Naive thymus-derived CD8-positive, alpha-beta T cell (primary cell): ENCODE measurements around the gene EXOC5. TPM values are rescaled to one million over a fixed set of nuclear protein-coding genes. Genes with fewer than 3 reads are reported as not detected.

Source experiments
- ATAC-seq, 2 donors: fragments of 150-1000 bp; cut with Tn5 transposase in 1 of 2; sonication (Bioruptor Pico), chemical (Tn5 transposase) in 1 of 2; 1 replicate in 1 of 2; 2 replicates in 1 of 2; pipeline ENCODE4 v1.10.0; 2021; ENCODE audit warnings: mild to moderate bottlenecking in 2 of 2, moderate library complexity in 2 of 2
- POLR2A ChIA-PET: fragments of 350-600 bp; sonication (Branson Sonifier 250); formaldehyde crosslinking; loops from one replicate; lab custom pipeline; 2021; ENCODE audit warnings: antibody characterized with exemption; lab: Charles Lee
- DNase-seq, 10 donors: peaks; one replicate each; pipeline versions ENCODE4 v3.0.0 to v3.0.0-alpha.2; 2020 to 2022
- H3K27ac Mint-ChIP-seq, 10 donors: one replicate each; pipeline ENCODE4 v1.8.0; 2020 to 2022; ENCODE audit warnings: mild to moderate bottlenecking in 10 of 10, mixed read lengths in 10 of 10, moderate library complexity in 4 of 10, inconsistent platforms in 1 of 10
- H3K27me3 Mint-ChIP-seq, 5 donors: one replicate each; pipeline ENCODE4 v1.8.0; 2021 to 2022; ENCODE audit warnings: mixed read lengths in 5 of 5
- H3K36me3 Mint-ChIP-seq, 3 donors: one replicate each; pipeline ENCODE4 v1.8.0; 2020 to 2022; ENCODE audit warnings: mixed read lengths in 3 of 3, mild to moderate bottlenecking in 2 of 3, inconsistent platforms in 1 of 3
- H3K4me1 Mint-ChIP-seq, 4 donors: one replicate each; pipeline ENCODE4 v1.8.0; 2021 to 2022; ENCODE audit warnings: mixed read lengths in 4 of 4
- H3K4me3 Mint-ChIP-seq, 10 donors: one replicate each; pipeline ENCODE4 v1.8.0; 2020 to 2022; ENCODE audit warnings: mild to moderate bottlenecking in 10 of 10, mixed read lengths in 10 of 10, moderate library complexity in 6 of 10, inconsistent platforms in 1 of 10
- H3K9me3 Mint-ChIP-seq, 9 donors: one replicate each; pipeline ENCODE4 v1.8.0; 2020 to 2022; ENCODE audit warnings: mixed read lengths in 9 of 9, mild to moderate bottlenecking in 3 of 9, inconsistent platforms in 1 of 9, moderate library complexity in 1 of 9
- polyA plus RNA-seq, 3 donors: library from polyadenylated mRNA; unstranded; fragments of 300-500 nt; fragmentation: Illumina TruSeq; gene quantifications; one replicate each; pipeline ENCODE4 v1.2.3, GENCODE V29; 2021
- total RNA-seq, 8 experiments: library from RNA in 2 of 8; stranded (reverse) in 2 of 8; gene quantifications; one replicate each; pipeline ENCODE4 v1.2.3 and lab custom pipeline; 2021 to 2026

EXOC5 gene
- total and polyA plus RNA-seq, 5 experiments from 2014 or later = 42.1 to 50.1 (median 45.4) TPM

GRCh38 chr14:57182760-57183503 lies 85.8 kb downstream of the EXOC5 start:
- no peak for ATAC-seq
- peaks cover 9 to 45% (median 13%) of the 10 kb centered on the region in 5 donors for H3K27me3 Mint-ChIP-seq
- no peaks in the 10 kb centered on the region for H3K36me3 Mint-ChIP-seq

GRCh38 chr14:57179273-57179672 lies 89.4 kb downstream of the EXOC5 start:
- H3K27ac Mint-ChIP-seq = no peak overlapping the region
- H3K4me3 Mint-ChIP-seq = no peak overlapping the region
- H3K9me3 Mint-ChIP-seq = no peaks in the 10 kb centered on the region
- H3K27me3 Mint-ChIP-seq = peaks cover 6 to 38% (median 11%) of the 10 kb centered on the region in 5 donors
- POLR2A ChIA-PET = no interaction called here
- no peak for ATAC-seq
- DNase-seq = no peak
- H3K4me1 Mint-ChIP-seq = no peaks in the 10 kb centered on the region
- H3K36me3 Mint-ChIP-seq = no peaks in the 10 kb centered on the region

More at GRCh38 chr14:57182760-57183503, 85.8 kb downstream of the EXOC5 start:
- DNase-seq = no peak
- POLR2A ChIA-PET = interaction anchor here (0.7 kb wide), 1 partner anchor 132 kb away, joined by 3 read pairs; no protein-coding TSS in a partner anchor
- Mint-ChIP-seq H3K4me1 (no peaks in the 10 kb centered on the region), H3K9me3 (no peaks in the 10 kb centered on the region), H3K27ac (peak overlapping the region in 1 of 10 donors; percentile 12), H3K4me3 (no peak overlapping the region)

- H3K4me1 Mint-ChIP-seq = no peaks in the 10 kb centered on the region
- H3K27ac Mint-ChIP-seq = no peak overlapping the region
- DNase-seq (no peak), ATAC-seq (no peak)
- peaks cover 5 to 55% (median 8%) of the 10 kb centered on the region in 5 donors for H3K27me3 Mint-ChIP-seq
- H3K36me3 Mint-ChIP-seq = no peaks in the 10 kb centered on the region
- H3K9me3 Mint-ChIP-seq = no peaks in the 10 kb centered on the region
- no peak overlapping the region for H3K4me3 Mint-ChIP-seq
- POLR2A ChIA-PET = no interaction called here
These were observed 94.2 kb downstream of the EXOC5 start for GRCh38 chr14:57174466-57174865.

GRCh38 chr14:57171903-57172302 lies 96.8 kb downstream of the EXOC5 start:
- DNase-seq (no peak), ATAC-seq (no peak)
- Mint-ChIP-seq H3K4me1 (no peaks in the 10 kb centered on the region), H3K4me3 (no peak overlapping the region), H3K9me3 (no peaks in the 10 kb centered on the region), H3K36me3 (no peaks in the 10 kb centered on the region), H3K27ac (no peak overlapping the region), H3K27me3 (peaks cover 3 to 38% (median 11%) of the 10 kb centered on the region in 5 donors)
- POLR2A ChIA-PET = interaction anchor here (0.7 kb wide), 1 partner anchor 118 kb away, joined by 3 read pairs; no protein-coding TSS in a partner anchor

GRCh38 chr14:57171363-57171762 lies 97.3 kb downstream of the EXOC5 start:
- DNase-seq (no peak), ATAC-seq (no peak)
- POLR2A ChIA-PET = interaction anchor here (0.7 kb wide), 1 partner anchor 118 kb away, joined by 3 read pairs; no protein-coding TSS in a partner anchor
- H3K4me3 Mint-ChIP-seq = no peak overlapping the region
- peaks cover 3 to 36% (median 11%) of the 10 kb centered on the region in 5 donors for H3K27me3 Mint-ChIP-seq
- H3K27ac Mint-ChIP-seq = no peak overlapping the region
- H3K4me1 Mint-ChIP-seq = no peaks in the 10 kb centered on the region
- H3K36me3 Mint-ChIP-seq = no peaks in the 10 kb centered on the region
- no peaks in the 10 kb centered on the region for H3K9me3 Mint-ChIP-seq

- Mint-ChIP-seq H3K4me3 (no peak overlapping the region), H3K4me1 (no peaks in the 10 kb centered on the region), H3K9me3 (no peaks in the 10 kb centered on the region), H3K27ac (no peak overlapping the region), H3K27me3 (peaks cover 0 to 36% (median 7%) of the 10 kb centered on the region in 5 donors), H3K36me3 (no peaks in the 10 kb centered on the region)
- POLR2A ChIA-PET = no interaction called here
- DNase-seq (no peak), ATAC-seq (no peak)
These were observed 98.8 kb downstream of the EXOC5 start for GRCh38 chr14:57169901-57170300.

- Mint-ChIP-seq H3K27ac (no peak overlapping the region), H3K36me3 (no peaks in the 10 kb centered on the region), H3K27me3 (peaks cover 0 to 23% (median 5%) of the 10 kb centered on the region in 5 donors), H3K4me3 (no peak overlapping the region), H3K9me3 (no peaks in the 10 kb centered on the region), H3K4me1 (no peaks in the 10 kb centered on the region)
- POLR2A ChIA-PET = interaction anchor here (0.5 kb wide), 1 partner anchor 1509 kb away, joined by 3 read pairs; no protein-coding TSS in a partner anchor
- ATAC-seq (no peak), DNase-seq (no peak)
These were observed 100.5 kb downstream of the EXOC5 start for GRCh38 chr14:57168138-57168679.

- POLR2A ChIA-PET = no interaction called here
- H3K4me3 Mint-ChIP-seq = no peak overlapping the region
These were observed 107.0 kb downstream of the EXOC5 start for GRCh38 chr14:57161583-57162234.

GRCh38 chr14:57160333-57160732 lies 108.4 kb downstream of the EXOC5 start:
- Mint-ChIP-seq H3K4me3 (no peak overlapping the region), H3K27ac (no peak overlapping the region), H3K9me3 (no peaks in the 10 kb centered on the region), H3K27me3 (peaks cover 10 to 36% (median 16%) of the 10 kb centered on the region in 5 donors), H3K4me1 (no peaks in the 10 kb centered on the region), H3K36me3 (no peaks in the 10 kb centered on the region)
- DNase-seq (no peak), ATAC-seq (no peak)
- POLR2A ChIA-PET = no interaction called here

More at GRCh38 chr14:57161583-57162234, 107.0 kb downstream of the EXOC5 start:
- no peak for DNase-seq
- H3K27ac Mint-ChIP-seq = no peak overlapping the region
- no peak for ATAC-seq
- peaks cover 4 to 24% (median 10%) of the 10 kb centered on the region in 5 donors for H3K27me3 Mint-ChIP-seq
- no peaks in the 10 kb centered on the region for H3K4me1 Mint-ChIP-seq
- no peaks in the 10 kb centered on the region for H3K9me3 Mint-ChIP-seq
- no peaks in the 10 kb centered on the region for H3K36me3 Mint-ChIP-seq

- Mint-ChIP-seq H3K27ac (no peak overlapping the region), H3K36me3 (no peaks in the 10 kb centered on the region), H3K4me1 (no peaks in the 10 kb centered on the region), H3K4me3 (no peak overlapping the region), H3K27me3 (peaks cover 6 to 30% (median 12%) of the 10 kb centered on the region in 5 donors), H3K9me3 (no peaks in the 10 kb centered on the region)
- DNase-seq = no peak
- POLR2A ChIA-PET = no interaction called here
- no peak for ATAC-seq
These were observed 115.4 kb downstream of the EXOC5 start for GRCh38 chr14:57153286-57153685.
